Femur (tissue), 1 donor: Measurements from ENCODE around the gene TNFRSF11A.
A peak's percentile ranks its signal among the peaks of the same experiment; 100 is the strongest.

Experiments
- DNase-seq: peaks from one replicate; pipeline ENCODE4 v3.0.0-alpha.2; 2017

TNFRSF11A gene

GRCh38 chr18:62420513-62421209 lies 95.6 kb downstream of the TNFRSF11A start:
- no peak for DNase-seq

GRCh38 chr18:62425465-62426190 lies 100.5 kb downstream of the TNFRSF11A start:
- peak; percentile 90 for DNase-seq

GRCh38 chr18:62426191-62426488 lies 101.0 kb downstream of the TNFRSF11A start:
- no peak for DNase-seq

GRCh38 chr18:62432176-62432575 lies 107.1 kb downstream of the TNFRSF11A start:
- no peak for DNase-seq

- no peak for DNase-seq
Observed at GRCh38 chr18:62434798-62435197, 109.7 kb downstream of the TNFRSF11A start.

- DNase-seq, result no peak
Observed at GRCh38 chr18:62435435-62436031, 110.4 kb downstream of the TNFRSF11A start.

- DNase-seq, result no peak
Observed at GRCh38 chr18:62436636-62437234, 111.6 kb downstream of the TNFRSF11A start.

- peak; percentile 28 for DNase-seq
Observed at GRCh38 chr18:62437235-62438017, 112.3 kb downstream of the TNFRSF11A start.

- DNase-seq, result peak; percentile 30
Observed at GRCh38 chr18:62438018-62438329, 112.9 kb downstream of the TNFRSF11A start.

- DNase-seq, result no peak
Observed at GRCh38 chr18:62438402-62438801, 113.3 kb downstream of the TNFRSF11A start.

- DNase-seq, result no peak
Observed at GRCh38 chr18:62438866-62439265, 113.8 kb downstream of the TNFRSF11A start.
